GM12872 (cell line): Measurements from ENCODE around the gene DGKB.

Source experiments
- TF ChIP-seq, protein P1 (sequence below): IDR thresholded peaks from 3 replicates; pipeline ENCODE4 v1.5.1; 2011; ENCODE audit warnings: low read depth, mild to moderate bottlenecking, low read length, moderate library complexity; ENCODE audit not compliant: insufficient read depth

DGKB gene

DNA sequence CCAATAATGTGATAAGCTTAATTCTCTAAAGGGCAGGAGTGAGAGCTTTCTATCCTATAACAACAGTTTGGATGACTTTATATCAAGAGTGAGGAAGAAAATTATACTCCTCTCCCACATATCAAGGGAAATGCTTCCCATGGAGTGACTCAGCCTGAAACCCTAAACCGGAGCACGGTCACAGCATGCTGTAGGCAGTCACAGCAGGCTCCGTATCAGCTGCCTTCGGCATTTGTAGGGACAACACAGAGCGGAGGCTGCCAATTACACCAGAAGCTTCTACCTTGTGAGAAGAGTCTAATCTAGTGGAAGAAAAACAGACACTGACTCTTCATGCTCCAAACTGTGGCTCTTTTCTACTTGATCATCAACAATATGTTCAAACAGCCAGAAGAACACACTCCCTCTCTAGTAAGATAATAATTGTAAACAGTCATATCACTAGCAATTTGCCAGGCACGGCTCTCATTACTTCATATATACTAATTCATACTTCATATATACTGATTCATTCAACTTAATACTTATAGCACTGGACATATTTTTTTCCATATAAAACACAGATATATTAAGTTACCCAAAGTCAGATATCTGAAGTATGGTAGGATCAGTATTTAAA is 65.9 kb downstream of the DGKB start:
- TF ChIP-seq, protein P1, sequence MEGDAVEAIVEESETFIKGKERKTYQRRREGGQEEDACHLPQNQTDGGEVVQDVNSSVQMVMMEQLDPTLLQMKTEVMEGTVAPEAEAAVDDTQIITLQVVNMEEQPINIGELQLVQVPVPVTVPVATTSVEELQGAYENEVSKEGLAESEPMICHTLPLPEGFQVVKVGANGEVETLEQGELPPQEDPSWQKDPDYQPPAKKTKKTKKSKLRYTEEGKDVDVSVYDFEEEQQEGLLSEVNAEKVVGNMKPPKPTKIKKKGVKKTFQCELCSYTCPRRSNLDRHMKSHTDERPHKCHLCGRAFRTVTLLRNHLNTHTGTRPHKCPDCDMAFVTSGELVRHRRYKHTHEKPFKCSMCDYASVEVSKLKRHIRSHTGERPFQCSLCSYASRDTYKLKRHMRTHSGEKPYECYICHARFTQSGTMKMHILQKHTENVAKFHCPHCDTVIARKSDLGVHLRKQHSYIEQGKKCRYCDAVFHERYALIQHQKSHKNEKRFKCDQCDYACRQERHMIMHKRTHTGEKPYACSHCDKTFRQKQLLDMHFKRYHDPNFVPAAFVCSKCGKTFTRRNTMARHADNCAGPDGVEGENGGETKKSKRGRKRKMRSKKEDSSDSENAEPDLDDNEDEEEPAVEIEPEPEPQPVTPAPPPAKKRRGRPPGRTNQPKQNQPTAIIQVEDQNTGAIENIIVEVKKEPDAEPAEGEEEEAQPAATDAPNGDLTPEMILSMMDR: no peak

DNA sequence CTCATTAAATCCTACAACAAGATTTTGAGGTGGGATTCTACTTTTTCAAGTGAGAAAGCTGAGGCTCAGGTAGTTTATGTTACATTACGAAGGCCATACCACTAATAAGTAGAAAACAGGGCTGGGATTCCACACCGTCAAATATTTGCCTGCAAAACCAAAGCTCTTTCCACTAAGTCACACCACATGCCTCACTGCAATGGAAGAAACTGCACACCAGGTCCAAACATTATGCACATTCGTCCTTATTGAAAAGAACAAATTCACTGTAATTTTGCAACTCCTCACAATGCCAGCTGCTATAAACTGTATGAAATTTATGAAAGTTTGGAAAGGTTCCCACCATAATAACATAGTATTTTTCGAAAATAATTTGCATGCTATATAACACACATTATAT is 66.5 kb downstream of the DGKB start:
- TF ChIP-seq, protein P1: no peak

GRCh38 chr7:14835384-14835783 is 67.2 kb downstream of the DGKB start:
- TF ChIP-seq, protein P1: no peak

- TF ChIP-seq, protein P1: no peak
Measured at GRCh38 chr7:14834883-14835282, 67.7 kb downstream of the DGKB start.

DNA sequence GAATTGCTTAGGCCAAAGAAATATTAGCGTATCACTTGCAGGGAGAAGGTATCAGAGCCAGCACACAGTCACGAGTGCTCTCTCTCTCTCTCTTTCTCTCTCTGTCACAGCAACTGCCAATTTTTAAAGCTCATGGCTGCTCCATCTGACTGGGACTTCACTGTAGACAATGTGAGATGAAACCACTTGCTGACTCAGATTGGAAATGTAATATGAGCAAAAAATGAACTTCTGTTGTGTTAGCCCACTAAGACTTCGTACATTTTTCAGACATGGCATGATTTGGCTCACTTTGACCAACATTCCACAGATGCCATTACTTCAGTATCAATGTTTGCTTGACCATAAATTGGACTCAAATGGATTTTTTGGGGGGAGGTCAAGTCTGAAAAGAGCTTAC is 68.1 kb downstream of the DGKB start:
- TF ChIP-seq, protein P1: no peak

DNA sequence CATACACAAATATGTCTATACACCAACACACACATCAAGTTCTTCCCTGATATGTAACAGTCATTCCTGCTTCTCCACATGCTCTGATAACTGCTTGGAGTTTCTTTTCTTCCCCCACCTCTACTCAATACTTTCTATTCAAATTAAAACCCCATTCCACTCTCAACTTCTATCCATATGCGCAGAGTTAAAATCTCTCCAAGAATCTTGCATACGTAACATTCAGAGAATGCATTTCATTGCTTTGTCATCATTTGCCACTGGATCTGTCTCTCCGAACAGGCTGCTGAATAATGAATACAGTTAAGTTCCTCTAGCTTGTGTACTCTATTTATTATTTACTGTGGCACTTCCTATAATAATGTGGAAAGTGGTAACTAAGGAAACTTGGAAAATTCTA is 68.8 kb downstream of the DGKB start:
- TF ChIP-seq, protein P1: no peak

GRCh38 chr7:14828053-14828452 is 74.5 kb downstream of the DGKB start:
- TF ChIP-seq, protein P1: no peak
